Bronchial epithelial cell (primary cell): ENCODE measurements around the gene GRN. TPM values are rescaled to one million over a fixed set of nuclear protein-coding genes. Genes with fewer than 3 reads are reported as not detected.
A peak's percentile ranks its signal among the peaks of the same experiment; 100 is the strongest.

Experiments used
- DNase-seq: peaks from one replicate; pipeline ENCODE4 v3.0.0-alpha.2; 2010; ENCODE audit warnings: low read depth
- FAIRE-seq: peaks from 2 replicates; lab custom pipeline; 2011; peaks lifted over from hg19 to GRCh38; lab: Jason Lieb, UNC
- H3K27me3 ChIP-seq: 2 replicates; pipeline ENCODE4 v1.5.1; 2011; ENCODE audit warnings: low read length; ENCODE audit not compliant: control insufficient read depth, insufficient read depth
- H3K36me3 ChIP-seq: 2 replicates; pipeline ENCODE4 v1.5.1; 2011; ENCODE audit warnings: low read length; ENCODE audit not compliant: control insufficient read depth, insufficient read depth
- H3K4me3 ChIP-seq: 2 replicates; pipeline ENCODE4 v1.5.1; 2011; ENCODE audit warnings: mild to moderate bottlenecking, low read depth, low read length, control low read depth
- CTCF ChIP-seq: IDR thresholded peaks from 2 replicates; pipeline ENCODE4 v1.5.1; 2011; ENCODE audit warnings: mild to moderate bottlenecking, moderate library complexity, low read length, control low read depth, inconsistent platforms; ENCODE audit not compliant: insufficient read depth, severe bottlenecking
- total RNA-seq: library from RNA; depleted of rRNA; stranded (reverse); fragments of >200 nt; gene quantifications from 2 replicates; pipeline ENCODE4 v1.2.1, GENCODE V29; 2014

The GRN gene
- total RNA-seq, 1 donor from 2014 or later, result 200 TPM

- H3K4me3 ChIP-seq, result no peak overlapping the region
- no peak for TF ChIP-seq CTCF
- H3K36me3 ChIP-seq, result peaks cover 33% of the 10 kb centered on the region
- no peak for FAIRE-seq
- DNase-seq, result peak; percentile 97
- no peaks in the 10 kb centered on the region for H3K27me3 ChIP-seq
These were observed 3.3 kb downstream of the GRN start for GRCh38 chr17:44348234-44348987.

- no peak for TF ChIP-seq CTCF
- Histone ChIP-seq H3K36me3 (peaks cover 33% of the 10 kb centered on the region), H3K27me3 (no peaks in the 10 kb centered on the region), H3K4me3 (no peak overlapping the region)
- no peak for DNase-seq
- no peak for FAIRE-seq
These were observed 3.9 kb downstream of the GRN start for GRCh38 chr17:44348988-44349364.

- no peak overlapping the region for H3K4me3 ChIP-seq
- TF ChIP-seq CTCF, result no peak
- no peak for DNase-seq
- no peak for FAIRE-seq
- H3K27me3 ChIP-seq, result no peaks in the 10 kb centered on the region
- peaks cover 33% of the 10 kb centered on the region for H3K36me3 ChIP-seq
These were observed 4.5 kb downstream of the GRN start for GRCh38 chr17:44349553-44350070.

GRCh38 chr17:44350733-44351226 is 5.7 kb downstream of the GRN start:
- H3K27me3 ChIP-seq, result no peaks in the 10 kb centered on the region
- DNase-seq, result peak; percentile 38
- no peak for FAIRE-seq
- H3K4me3 ChIP-seq, result no peak overlapping the region
- peaks cover 33% of the 10 kb centered on the region for H3K36me3 ChIP-seq
- TF ChIP-seq CTCF, result peak; percentile 94

- TF ChIP-seq CTCF, result no peak
- H3K27me3 ChIP-seq, result no peaks in the 10 kb centered on the region
- H3K36me3 ChIP-seq, result peaks cover 32% of the 10 kb centered on the region
- H3K4me3 ChIP-seq, result no peak overlapping the region
- DNase-seq (no peak), FAIRE-seq (no peak)
These were observed 6.4 kb downstream of the GRN start for GRCh38 chr17:44351464-44351863.
